ENCODE measurements around the gene ELP6. TPM values are rescaled to one million over a fixed set of nuclear protein-coding genes. Genes with fewer than 3 reads are reported as not detected.
A peak's percentile ranks its signal among the peaks of the same experiment; 100 is the strongest.
"Not testable (repeated sequence)": the region's sequence is repeated elsewhere in the genome, so short reads cannot be mapped to it uniquely, and the experiment has no call there.

Gene ELP6
- total RNA-seq, 1 experiment from 2014 or later, result 61.7 TPM

DNA sequence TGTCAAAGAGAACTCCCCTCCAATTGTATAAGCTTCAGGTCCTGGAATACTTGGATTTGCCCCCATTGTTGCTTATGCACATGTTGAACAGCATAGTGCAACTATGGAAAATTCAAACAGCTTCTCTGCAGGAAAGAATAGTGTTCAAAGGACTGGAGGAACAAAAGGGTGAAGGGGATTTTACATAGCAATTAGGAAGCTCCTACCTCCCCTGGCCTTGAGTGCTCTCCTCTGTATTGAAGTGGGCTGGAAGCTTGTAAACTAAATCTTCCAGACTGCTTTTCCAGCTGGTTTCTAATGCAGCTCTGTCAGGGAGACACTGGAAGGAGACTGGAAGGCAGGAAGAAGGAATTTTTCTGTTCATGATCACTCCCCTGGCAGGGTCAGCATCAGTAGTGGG, 7.2 kb upstream of the ELP6 start:
- H3K36me3 ChIP-seq (ENCODE audit: insufficient read depth, low read length), result no peaks in the 10 kb centered on the region

DNA sequence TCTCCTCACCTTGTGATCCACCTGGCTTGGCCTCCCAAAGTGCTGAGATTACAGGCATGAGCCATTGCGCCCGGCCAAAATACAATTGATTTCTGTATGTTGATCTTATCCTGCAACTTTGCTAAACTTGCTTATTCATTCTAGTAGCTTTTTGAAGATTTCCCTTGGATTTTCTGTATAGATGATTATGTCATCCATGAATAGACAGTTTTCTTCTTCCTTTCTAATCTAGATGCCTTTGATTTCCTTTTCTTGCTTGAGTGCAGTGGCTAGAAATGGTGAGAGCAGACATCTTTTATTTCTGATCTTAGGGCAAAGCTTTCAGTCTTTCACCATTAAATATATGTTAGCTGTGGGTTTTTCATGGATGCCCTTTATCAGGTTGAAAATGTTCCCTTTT, 4.4 kb upstream of the ELP6 start:
- DNase-seq, result no peak
- Histone ChIP-seq H3K27ac (ENCODE audit: low read length) (no peak overlapping the region), H4K20me1 (ENCODE audit: insufficient read depth, low read depth, low read length) (no peaks in the 10 kb centered on the region), H3K9me3 (ENCODE audit: low read length) (no peaks in the 10 kb centered on the region), H3K9me2 (replicated peaks; ENCODE audit: insufficient read depth, low read length) (no peaks in the 10 kb centered on the region), H3K4me3 (ENCODE audit: low read length) (no peak overlapping the region), H3K27me3 (ENCODE audit: low read length) (no peaks in the 10 kb centered on the region), H3K9ac (ENCODE audit: low read length) (no peak overlapping the region), H3K4me1 (ENCODE audit: low read length) (peaks cover 12% of the 10 kb centered on the region), H2AFZ (ENCODE audit: low read length) (no peak overlapping the region), H3K79me2 (ENCODE audit: low read length) (peaks cover 3% of the 10 kb centered on the region), H3K36me3 (ENCODE audit: insufficient read depth, low read length) (no peaks in the 10 kb centered on the region), H3K4me2 (ENCODE audit: low read depth, low read length, poor library complexity, severe bottlenecking) (no peak overlapping the region)

More for the DNA sequence above, 7.2 kb upstream of the ELP6 start:
- DNase-seq, result no peak
- H3K9me3 ChIP-seq (ENCODE audit: low read length), result no peaks in the 10 kb centered on the region
- H3K4me3 ChIP-seq (ENCODE audit: low read length), result no peak overlapping the region
- peaks cover 8% of the 10 kb centered on the region for H3K4me1 ChIP-seq (ENCODE audit: low read length)
- no peaks in the 10 kb centered on the region for H3K27me3 ChIP-seq (ENCODE audit: low read length)
- no peak overlapping the region for H3K9ac ChIP-seq (ENCODE audit: low read length)
- no peak overlapping the region for H2AFZ ChIP-seq (ENCODE audit: low read length)
- no peaks in the 10 kb centered on the region for H3K9me2 ChIP-seq (replicated peaks; ENCODE audit: insufficient read depth, low read length)
- no peak overlapping the region for H3K27ac ChIP-seq (ENCODE audit: low read length)
- H3K79me2 ChIP-seq (ENCODE audit: low read length), result no peaks in the 10 kb centered on the region
- no peak overlapping the region for H3K4me2 ChIP-seq (ENCODE audit: low read depth, low read length, poor library complexity, severe bottlenecking)
- no peaks in the 10 kb centered on the region for H4K20me1 ChIP-seq (ENCODE audit: insufficient read depth, low read depth, low read length)

DNA sequence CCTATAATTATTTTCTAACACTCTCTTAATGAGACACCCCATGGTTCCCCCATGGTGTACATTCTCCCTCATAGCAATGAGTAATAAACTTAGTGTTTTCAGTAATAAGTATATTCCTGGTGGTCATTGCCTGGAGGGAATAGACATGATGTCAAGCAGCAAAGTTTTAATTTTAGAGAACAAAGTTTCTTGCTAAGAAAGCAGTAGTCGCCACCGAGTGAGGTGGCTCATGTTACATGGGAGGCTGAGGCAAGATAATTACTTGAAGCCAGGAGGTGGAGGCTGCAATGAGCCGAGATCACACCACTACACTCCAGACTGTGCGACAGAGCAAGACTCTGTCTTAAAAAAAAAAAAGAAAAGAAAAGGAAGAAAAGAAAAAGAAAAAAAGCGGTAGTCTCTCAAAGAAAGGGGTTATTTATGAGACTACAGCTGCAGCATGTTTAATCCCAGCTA, 2.4 kb upstream of the ELP6 start:
- Histone ChIP-seq H3K4me3 (ENCODE audit: low read length) (no peak overlapping the region), H3K27ac (ENCODE audit: low read length) (no peak overlapping the region), H4K20me1 (ENCODE audit: insufficient read depth, low read depth, low read length) (no peaks in the 10 kb centered on the region), H3K9me3 (ENCODE audit: low read length) (no peaks in the 10 kb centered on the region), H3K27me3 (ENCODE audit: low read length) (no peaks in the 10 kb centered on the region), H3K79me2 (ENCODE audit: low read length) (peaks cover 23% of the 10 kb centered on the region), H2AFZ (ENCODE audit: low read length) (no peak overlapping the region), H3K36me3 (ENCODE audit: insufficient read depth, low read length) (peaks cover 5% of the 10 kb centered on the region; the same call in 1 of the 2 replicates), H3K4me1 (ENCODE audit: low read length) (peaks cover 22% of the 10 kb centered on the region), H3K9me2 (replicated peaks; ENCODE audit: insufficient read depth, low read length) (no peaks in the 10 kb centered on the region), H3K9ac (ENCODE audit: low read length) (no peak overlapping the region), H3K4me2 (ENCODE audit: low read depth, low read length, poor library complexity, severe bottlenecking) (no peak overlapping the region)
- DNase-seq, result no peak

DNA sequence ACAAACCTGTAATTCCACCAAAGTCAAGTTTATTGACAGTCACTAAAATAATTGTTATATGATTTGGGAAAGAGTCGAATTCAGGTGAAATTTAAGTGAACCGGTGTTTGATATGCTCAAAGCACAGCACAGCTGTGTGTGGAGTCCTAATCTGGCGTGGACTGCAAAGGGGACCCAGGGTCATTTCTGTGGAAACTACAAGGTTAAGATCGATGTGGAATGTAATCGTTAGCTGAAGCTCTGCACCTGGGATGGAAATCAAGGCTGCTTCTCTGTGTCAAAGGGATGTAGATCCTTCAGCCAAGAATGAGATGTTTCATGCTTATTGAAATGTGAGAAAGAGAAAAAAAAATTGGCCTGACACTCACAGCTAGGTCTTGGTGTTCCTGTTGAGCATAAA, 1.6 kb upstream of the ELP6 start:
- no peak overlapping the region for H3K9ac ChIP-seq (ENCODE audit: low read length)

DNA sequence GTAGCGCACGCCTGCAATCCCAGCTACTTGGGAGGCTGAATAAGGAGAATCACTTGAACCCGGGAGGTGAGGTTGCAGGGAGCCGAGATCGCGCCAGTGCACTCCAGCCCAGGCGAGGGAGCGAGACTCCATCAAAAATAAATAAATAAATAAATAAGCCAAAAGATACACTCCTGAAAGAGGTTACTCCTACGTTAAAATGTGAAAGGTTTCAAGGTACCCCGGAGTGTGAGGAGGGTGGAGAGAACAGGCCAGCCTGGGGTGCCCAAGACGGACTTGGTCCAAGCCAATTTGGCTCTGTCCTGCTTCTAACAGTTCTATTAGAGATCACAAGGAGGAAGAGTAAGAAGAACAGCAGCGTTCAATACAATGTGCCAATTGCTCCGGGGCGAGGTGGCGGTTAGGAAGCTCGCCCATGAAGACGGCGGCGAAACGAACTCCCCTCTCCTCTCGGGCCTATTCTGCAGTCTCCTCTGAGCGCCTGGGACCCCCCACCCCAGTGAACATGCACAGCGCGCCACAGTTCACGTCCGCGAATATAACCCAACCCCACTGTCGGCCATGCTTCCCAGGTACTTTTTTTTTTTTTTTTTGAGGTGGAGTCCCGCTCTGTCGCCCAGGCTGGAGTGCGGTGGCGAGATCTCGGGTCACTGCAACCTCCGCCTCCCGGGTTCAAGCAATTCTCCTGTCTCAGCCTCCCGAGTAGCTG, 942 bp downstream of the ELP6 start:
- H3K4me3 ChIP-seq (ENCODE audit: low read length), result peak overlapping the region; percentile 83
- H3K4me1 ChIP-seq (ENCODE audit: low read length), result peaks cover 22% of the 10 kb centered on the region
- H3K9me2 ChIP-seq (replicated peaks; ENCODE audit: insufficient read depth, low read length), result no peaks in the 10 kb centered on the region
- no peaks in the 10 kb centered on the region for H4K20me1 ChIP-seq (ENCODE audit: insufficient read depth, low read depth, low read length)
- H2AFZ ChIP-seq (ENCODE audit: low read length), result no peak overlapping the region
- H3K36me3 ChIP-seq (ENCODE audit: insufficient read depth, low read length), result peaks cover 26% of the 10 kb centered on the region
- no peaks in the 10 kb centered on the region for H3K9me3 ChIP-seq (ENCODE audit: low read length)
- peaks cover 42% of the 10 kb centered on the region for H3K79me2 ChIP-seq (ENCODE audit: low read length)
- DNase-seq, result peak; percentile 72
- H3K4me2 ChIP-seq (ENCODE audit: low read depth, low read length, poor library complexity, severe bottlenecking), result peak overlapping the region; percentile 88
- peak overlapping the region; percentile 92 for H3K27ac ChIP-seq (ENCODE audit: low read length)
- H3K9ac ChIP-seq (ENCODE audit: low read length), result peak overlapping the region; percentile 88
- H3K27me3 ChIP-seq (ENCODE audit: low read length), result no peaks in the 10 kb centered on the region

More for the DNA sequence above, 1.6 kb upstream of the ELP6 start:
- no peak overlapping the region for H3K4me3 ChIP-seq (ENCODE audit: low read length)
- H2AFZ ChIP-seq (ENCODE audit: low read length), result no peak overlapping the region
- H3K27me3 ChIP-seq (ENCODE audit: low read length), result no peaks in the 10 kb centered on the region
- H3K4me2 ChIP-seq (ENCODE audit: low read depth, low read length, poor library complexity, severe bottlenecking), result no peak overlapping the region
- peaks cover 31% of the 10 kb centered on the region for H3K79me2 ChIP-seq (ENCODE audit: low read length)
- H3K9me2 ChIP-seq (replicated peaks; ENCODE audit: insufficient read depth, low read length), result no peaks in the 10 kb centered on the region
- H3K9me3 ChIP-seq (ENCODE audit: low read length), result no peaks in the 10 kb centered on the region
- H3K36me3 ChIP-seq (ENCODE audit: insufficient read depth, low read length), result peaks cover 12% of the 10 kb centered on the region
- no peak overlapping the region for H3K27ac ChIP-seq (ENCODE audit: low read length)
- H4K20me1 ChIP-seq (ENCODE audit: insufficient read depth, low read depth, low read length), result no peaks in the 10 kb centered on the region
- H3K4me1 ChIP-seq (ENCODE audit: low read length), result peaks cover 22% of the 10 kb centered on the region
- DNase-seq, result no peak

DNA sequence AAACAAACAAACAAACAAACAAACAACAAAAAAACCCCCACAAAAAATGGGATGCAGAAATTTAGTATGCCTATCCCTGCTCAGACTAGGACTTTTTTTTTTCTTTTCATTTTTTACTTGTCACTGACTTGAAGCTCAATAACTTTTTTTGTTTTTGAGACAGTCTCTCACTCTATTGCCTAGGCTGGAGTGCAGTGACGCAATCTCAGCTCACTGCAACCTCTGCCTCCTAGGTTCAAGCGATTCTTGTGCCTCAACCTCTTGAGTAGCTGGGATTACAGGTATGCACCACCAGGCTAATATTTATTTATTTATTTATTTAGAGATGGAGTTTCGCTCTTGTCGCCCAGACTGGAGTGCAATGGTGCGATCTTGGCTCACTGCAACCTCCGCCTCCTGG, 8.2 kb downstream of the ELP6 start:
- not testable (repeated sequence) for H3K4me3 ChIP-seq (ENCODE audit: low read length); H2AFZ ChIP-seq (ENCODE audit: low read length); H4K20me1 ChIP-seq (ENCODE audit: insufficient read depth, low read depth, low read length); H3K9ac ChIP-seq (ENCODE audit: low read length); H3K4me1 ChIP-seq (ENCODE audit: low read length); H3K9me3 ChIP-seq (ENCODE audit: low read length); DNase-seq; H3K27ac ChIP-seq (ENCODE audit: low read length); H3K9me2 ChIP-seq (replicated peaks; ENCODE audit: insufficient read depth, low read length); H3K4me2 ChIP-seq (ENCODE audit: low read depth, low read length, poor library complexity, severe bottlenecking); H3K27me3 ChIP-seq (ENCODE audit: low read length)
- Histone ChIP-seq H3K36me3 (ENCODE audit: insufficient read depth, low read length) (peaks cover 47% of the 10 kb centered on the region), H3K79me2 (ENCODE audit: low read length) (peaks cover 13% of the 10 kb centered on the region)

DNA sequence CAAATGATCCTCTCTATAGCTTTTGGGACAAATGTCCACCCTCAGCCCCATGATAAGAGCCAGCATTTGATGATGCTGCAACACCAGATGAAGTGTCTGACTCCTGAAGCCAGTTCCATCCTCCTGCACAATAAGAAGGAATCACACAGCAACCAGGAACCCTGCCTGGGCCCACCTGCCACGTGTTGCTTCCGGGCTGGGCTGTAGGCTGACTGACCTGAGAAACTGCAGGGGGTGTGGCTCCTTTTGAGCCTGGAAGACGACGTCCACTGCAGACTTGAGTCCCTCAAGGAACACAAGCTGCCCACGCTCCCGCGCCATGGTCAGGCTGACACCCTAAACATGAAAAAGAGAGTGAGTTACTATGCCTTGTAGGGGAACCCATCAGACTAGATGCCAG, 9.4 kb downstream of the ELP6 start:
- no peak overlapping the region for H2AFZ ChIP-seq (ENCODE audit: low read length)
- H3K4me1 ChIP-seq (ENCODE audit: low read length), result no peaks in the 10 kb centered on the region
- no peak overlapping the region for H3K9ac ChIP-seq (ENCODE audit: low read length)
- no peak overlapping the region for H3K27ac ChIP-seq (ENCODE audit: low read length)
- H3K79me2 ChIP-seq (ENCODE audit: low read length), result peaks cover 4% of the 10 kb centered on the region; the same call in 1 of the 2 replicates
- H3K4me2 ChIP-seq (ENCODE audit: low read depth, low read length, poor library complexity, severe bottlenecking), result no peak overlapping the region
- no peak for DNase-seq
- no peak overlapping the region for H3K4me3 ChIP-seq (ENCODE audit: low read length)
- H3K36me3 ChIP-seq (ENCODE audit: insufficient read depth, low read length), result peaks cover 43% of the 10 kb centered on the region
- no peaks in the 10 kb centered on the region for H4K20me1 ChIP-seq (ENCODE audit: insufficient read depth, low read depth, low read length)
- H3K9me2 ChIP-seq (replicated peaks; ENCODE audit: insufficient read depth, low read length), result no peaks in the 10 kb centered on the region
- H3K9me3 ChIP-seq (ENCODE audit: low read length), result no peaks in the 10 kb centered on the region
- H3K27me3 ChIP-seq (ENCODE audit: low read length), result no peaks in the 10 kb centered on the region

DNA sequence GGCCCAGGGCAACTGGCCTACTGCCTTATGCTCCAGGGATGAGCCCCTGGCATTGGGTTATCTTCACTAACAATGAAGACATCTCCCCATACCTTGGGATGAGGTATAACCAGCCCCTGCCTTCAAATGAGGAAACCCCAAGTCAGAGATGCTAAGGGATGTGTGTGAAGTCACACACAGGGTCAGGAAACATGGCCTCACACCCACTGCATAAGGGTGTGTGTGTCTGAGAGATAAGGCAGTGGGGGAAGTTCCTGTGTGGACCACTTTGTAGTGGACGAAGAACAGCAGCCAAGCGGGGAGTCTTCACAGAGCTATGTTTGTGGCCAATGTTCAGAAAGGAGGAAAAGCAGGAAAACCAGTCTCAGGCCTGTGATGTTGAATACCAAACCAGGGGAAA, 10.5 kb downstream of the ELP6 start:
- H3K4me1 ChIP-seq (ENCODE audit: low read length), result no peaks in the 10 kb centered on the region
- peaks cover 4% of the 10 kb centered on the region; the same call in 1 of the 2 replicates for H3K79me2 ChIP-seq (ENCODE audit: low read length)
- no peak overlapping the region for H3K9ac ChIP-seq (ENCODE audit: low read length)
- H3K4me3 ChIP-seq (ENCODE audit: low read length), result no peak overlapping the region
- peaks cover 41% of the 10 kb centered on the region for H3K36me3 ChIP-seq (ENCODE audit: insufficient read depth, low read length)
- H3K9me3 ChIP-seq (ENCODE audit: low read length), result no peaks in the 10 kb centered on the region
- H3K27me3 ChIP-seq (ENCODE audit: low read length), result no peaks in the 10 kb centered on the region
- H2AFZ ChIP-seq (ENCODE audit: low read length), result no peak overlapping the region
- no peak overlapping the region for H3K4me2 ChIP-seq (ENCODE audit: low read depth, low read length, poor library complexity, severe bottlenecking)
- DNase-seq, result no peak
- no peaks in the 10 kb centered on the region for H4K20me1 ChIP-seq (ENCODE audit: insufficient read depth, low read depth, low read length)
- no peaks in the 10 kb centered on the region for H3K9me2 ChIP-seq (replicated peaks; ENCODE audit: insufficient read depth, low read length)
- H3K27ac ChIP-seq (ENCODE audit: low read length), result no peak overlapping the region

All from Karpas-422 (cell line).